ENCODE measurements around the gene PLD1. TPM values are rescaled to one million over a fixed set of nuclear protein-coding genes. Genes with fewer than 3 reads are reported as not detected.

Gene PLD1
- total RNA-seq, 4 donors from 2014 or later, result 49.0 to 66.0 (median 55.1) TPM

- 87% methylated on average over 5 of the region's 5 CpGs for WGBS
- TF ChIP-seq EP300 (IDR thresholded peaks at IDR 0.05) (no peak), CTCF (IDR thresholded peaks at IDR 0.05) (no peak), POLR2A (IDR thresholded peaks at IDR 0.05) (no peak), POLR2AphosphoS5 (IDR thresholded peaks at IDR 0.05) (no peak)
- H3K27me3 ChIP-seq, result no peaks in the 10 kb centered on the region
Observed at GRCh38 chr3:171784937-171785336, 25.3 kb downstream of the PLD1 start.

GRCh38 chr3:171784387-171784786 is 25.9 kb downstream of the PLD1 start:
- no peak for TF ChIP-seq POLR2A (IDR thresholded peaks at IDR 0.05)
- TF ChIP-seq CTCF (IDR thresholded peaks at IDR 0.05), result no peak
- no peak for TF ChIP-seq POLR2AphosphoS5 (IDR thresholded peaks at IDR 0.05)
- TF ChIP-seq EP300 (IDR thresholded peaks at IDR 0.05), result no peak

More at GRCh38 chr3:171784937-171785336, 25.3 kb downstream of the PLD1 start:
- Histone ChIP-seq H3K27ac (no peak overlapping the region), H3K4me1 (peaks cover 27% of the 10 kb centered on the region), H3K9me3 (no peaks in the 10 kb centered on the region), H3K4me3 (no peak overlapping the region), H3K36me3 (no peaks in the 10 kb centered on the region)
- DNase-seq (ENCODE audit: low spot score in 2 of 2), result no peak

GRCh38 chr3:171783626-171784025 is 26.7 kb downstream of the PLD1 start:
- H3K36me3 ChIP-seq, result no peaks in the 10 kb centered on the region
- no peak overlapping the region for H3K27ac ChIP-seq
- H3K4me1 ChIP-seq, result peaks cover 13% of the 10 kb centered on the region
- H3K9me3 ChIP-seq, result no peaks in the 10 kb centered on the region
- WGBS, result 70% methylated on average over 5 of the region's 5 CpGs
- TF ChIP-seq POLR2A (IDR thresholded peaks at IDR 0.05) (no peak), EP300 (IDR thresholded peaks at IDR 0.05) (no peak), POLR2AphosphoS5 (IDR thresholded peaks at IDR 0.05) (no peak), CTCF (IDR thresholded peaks at IDR 0.05) (no peak)
- DNase-seq (ENCODE audit: low spot score in 2 of 2), result no peak
- H3K27me3 ChIP-seq, result no peaks in the 10 kb centered on the region
- H3K4me3 ChIP-seq, result no peak overlapping the region

More at GRCh38 chr3:171784387-171784786, 25.9 kb downstream of the PLD1 start:
- H3K4me1 ChIP-seq, result peaks cover 21% of the 10 kb centered on the region
- DNase-seq (ENCODE audit: low spot score in 2 of 2), result no peak
- no peak overlapping the region for H3K27ac ChIP-seq
- H3K27me3 ChIP-seq, result no peaks in the 10 kb centered on the region
- 78% methylated on average over 2 of the region's 2 CpGs for WGBS
- H3K9me3 ChIP-seq, result no peaks in the 10 kb centered on the region
- H3K4me3 ChIP-seq, result no peak overlapping the region
- no peaks in the 10 kb centered on the region for H3K36me3 ChIP-seq

GRCh38 chr3:171783086-171783485 is 27.2 kb downstream of the PLD1 start:
- Histone ChIP-seq H3K4me1 (peaks cover 9% of the 10 kb centered on the region), H3K27ac (no peak overlapping the region), H3K27me3 (no peaks in the 10 kb centered on the region), H3K4me3 (no peak overlapping the region), H3K9me3 (no peaks in the 10 kb centered on the region), H3K36me3 (no peaks in the 10 kb centered on the region)
- DNase-seq (ENCODE audit: low spot score in 2 of 2), result no peak
- 67% methylated on average over 2 of the region's 2 CpGs for WGBS
- TF ChIP-seq POLR2A (IDR thresholded peaks at IDR 0.05) (no peak), POLR2AphosphoS5 (IDR thresholded peaks at IDR 0.05) (no peak), EP300 (IDR thresholded peaks at IDR 0.05) (no peak), CTCF (IDR thresholded peaks at IDR 0.05) (no peak)

- WGBS, result 72% methylated on average over 1 of the region's 1 CpG
- no peaks in the 10 kb centered on the region for H3K36me3 ChIP-seq
- no peak overlapping the region for H3K27ac ChIP-seq
- H3K27me3 ChIP-seq, result no peaks in the 10 kb centered on the region
- no peaks in the 10 kb centered on the region for H3K9me3 ChIP-seq
- peaks cover 10% of the 10 kb centered on the region for H3K4me1 ChIP-seq
- no peak for DNase-seq (ENCODE audit: low spot score in 2 of 2)
- H3K4me3 ChIP-seq, result no peak overlapping the region
- TF ChIP-seq POLR2A (IDR thresholded peaks at IDR 0.05) (no peak), CTCF (IDR thresholded peaks at IDR 0.05) (no peak), EP300 (IDR thresholded peaks at IDR 0.05) (no peak), POLR2AphosphoS5 (IDR thresholded peaks at IDR 0.05) (no peak)
Observed at GRCh38 chr3:171782617-171783016, 27.7 kb downstream of the PLD1 start.
